Breast epithelium (tissue), 3 donors: ENCODE measurements around the gene METTL13.

ENCODE experiments used
- CTCF ChIP-seq, 3 donors: fragments of 450-650 bp; IDR thresholded peaks; one replicate each; pipeline ENCODE4 v1.5.1; 2016 to 2017; ENCODE audit warnings: antibody characterized with exemption in 3 of 3, mild to moderate bottlenecking in 3 of 3, moderate library complexity in 3 of 3
- POLR2A ChIP-seq: fragments of 450-650 bp; IDR thresholded peaks from one replicate; pipeline ENCODE4 v1.6.1; 2016; ENCODE audit warnings: antibody characterized with exemption, mild to moderate bottlenecking, moderate library complexity
- POLR2AphosphoS5 ChIP-seq, 3 donors: sonication (generic); formaldehyde crosslinking; IDR thresholded peaks; one replicate each; pipeline ENCODE4 v1.6.1; 2017; ENCODE audit warnings: antibody characterized with exemption in 3 of 3

GRCh38 chr1:171736196-171736595 lies 45.3 kb upstream of the METTL13 start:
- TF ChIP-seq CTCF (IDR thresholded peaks at IDR 0.05) (no peak), POLR2A (no peak), POLR2AphosphoS5 (IDR thresholded peaks at IDR 0.05) (no peak)
